Kasumi-1 (cell line): ENCODE results near the gene DBNDD1.
"Not testable (repeated sequence)": the region's sequence is repeated elsewhere in the genome, so short reads cannot be mapped to it uniquely, and the experiment has no call there.

ENCODE experiments used
- DNase-seq, 2 experiments: peaks; one replicate each; lab custom pipeline; 2025; lab: John Stamatoyannopoulos, UW

Gene DBNDD1

GRCh38 chr16:90018652-90019542, at the start of gene DBNDD1:
DBNDD1 (minus strand) TSS chr16:90019456; CDS start chr16:90019341, 115 bp downstream.
- DNase-seq, result no peak

- DNase-seq, result no peak
These were observed 42.2 kb upstream of the DBNDD1 start for GRCh38 chr16:90061437-90061836.

DNA sequence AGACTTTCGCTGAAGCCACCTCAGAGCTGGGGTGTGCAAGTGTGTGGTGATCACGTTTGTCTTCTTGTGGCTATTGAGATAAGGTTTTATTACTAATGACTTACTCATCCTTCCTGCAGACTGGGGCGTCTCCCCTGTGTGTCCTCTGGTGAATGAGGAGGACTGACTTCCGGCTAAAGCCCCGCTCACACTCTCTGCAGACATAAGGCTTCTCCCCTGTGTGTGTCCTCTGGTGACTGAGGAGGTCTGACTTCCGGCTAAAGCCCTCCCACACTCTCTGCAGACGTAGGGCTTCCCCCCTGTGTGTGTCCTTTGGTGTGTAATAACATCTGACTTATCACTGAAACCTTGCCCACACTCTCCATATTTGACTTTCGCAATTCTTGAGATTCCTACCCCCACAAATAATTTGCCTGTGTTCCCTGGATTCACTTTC, 38.5 kb upstream of the DBNDD1 start:
- DNase-seq, result peak; percentile 18 to 35

GRCh38 chr16:90056521-90056920, 37.3 kb upstream of the DBNDD1 start:
- DNase-seq, result not testable (repeated sequence)

DNA sequence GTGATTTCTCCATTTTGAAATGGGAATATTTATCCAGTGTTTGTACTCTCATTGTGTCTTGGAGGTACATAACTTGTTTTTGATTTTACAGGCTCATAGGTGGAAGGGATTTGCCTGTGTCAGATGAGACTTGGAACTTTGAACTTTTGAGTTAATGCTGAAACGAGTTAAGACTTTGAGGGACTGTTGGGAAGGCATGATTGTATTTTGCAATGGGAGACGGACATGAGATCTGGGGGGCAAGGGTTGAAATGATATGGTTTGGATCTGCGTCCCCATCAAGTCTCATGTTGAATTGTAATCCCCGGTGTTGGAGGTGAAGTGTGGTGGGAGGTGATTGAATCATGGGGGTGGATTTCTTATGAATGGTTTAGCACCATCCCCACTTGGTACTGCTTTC, 36.1 kb upstream of the DBNDD1 start:
- DNase-seq, result no peak

DNA sequence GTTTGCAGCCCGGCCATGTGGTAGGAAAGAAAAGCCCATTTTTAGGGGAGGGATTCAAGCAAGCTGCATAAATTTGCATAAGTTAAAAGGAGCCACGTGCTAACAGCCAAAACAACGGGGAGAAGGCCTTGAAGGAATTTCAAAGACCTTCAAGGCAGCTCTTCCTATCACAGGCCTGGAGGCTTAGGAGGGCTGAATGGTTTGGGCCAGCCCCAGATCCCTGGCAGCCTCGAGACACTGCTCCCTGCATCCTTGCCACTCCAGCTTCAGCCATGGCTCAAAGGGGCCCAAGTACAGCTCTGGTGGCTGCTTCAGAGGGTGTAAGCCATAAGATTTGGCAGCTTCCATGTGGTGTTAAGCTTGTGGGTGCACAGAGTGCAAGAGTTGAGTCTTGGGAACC, 35.3 kb upstream of the DBNDD1 start:
- no peak for DNase-seq

GRCh38 chr16:90053902-90054500, 34.7 kb upstream of the DBNDD1 start:
- peak in 1 of 2 experiments; percentile 23 for DNase-seq

DNA sequence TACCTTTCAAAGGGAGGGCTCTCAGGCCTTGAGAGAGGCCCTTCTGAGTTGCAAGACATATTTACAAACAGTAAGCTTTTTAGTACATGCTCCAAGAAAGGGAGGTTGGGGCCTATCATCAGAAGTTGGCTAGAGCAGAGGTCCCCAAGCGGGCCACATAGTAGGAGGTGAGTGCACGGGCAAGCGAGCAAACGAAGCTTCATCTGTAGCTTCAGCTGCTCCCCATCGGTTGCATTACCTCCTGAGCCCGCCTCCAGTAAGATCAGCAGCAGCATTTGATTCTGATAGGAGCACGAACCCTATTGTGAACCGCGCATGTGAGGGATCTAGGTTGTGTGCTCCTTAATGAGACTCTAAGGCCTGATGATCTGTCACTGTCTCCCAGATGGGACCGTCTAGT, 31.7 kb upstream of the DBNDD1 start:
- DNase-seq, result no peak

DNA sequence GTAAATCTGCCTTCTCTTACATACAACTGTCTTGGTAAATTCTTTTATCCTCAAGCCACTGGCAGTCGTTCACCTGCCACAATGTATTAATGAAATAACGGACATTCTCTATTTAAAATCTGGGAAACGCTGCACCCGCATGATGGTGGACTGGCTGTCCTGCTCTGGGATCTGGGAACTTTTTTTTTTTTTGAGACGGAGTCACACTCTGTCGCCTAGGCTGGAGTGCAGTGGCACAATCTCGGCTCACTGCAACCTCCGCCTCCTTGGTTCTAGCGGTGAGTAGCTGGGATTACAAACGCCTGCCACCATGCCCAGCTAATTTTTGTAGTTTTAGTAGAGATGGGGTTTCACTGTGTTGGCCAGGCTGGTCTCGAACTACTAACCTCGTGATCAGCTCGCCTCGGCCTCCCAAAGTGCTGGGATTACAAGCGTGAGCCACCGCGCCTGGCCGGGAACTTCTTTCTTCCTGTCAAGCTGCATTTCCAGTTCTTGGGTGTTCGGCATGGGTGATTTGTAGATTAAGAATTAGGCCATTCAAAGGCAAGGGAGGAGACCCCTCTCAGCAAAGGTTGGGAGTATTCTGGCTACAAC, 29.6 kb upstream of the DBNDD1 start:
- no peak for DNase-seq

GRCh38 chr16:90048347-90048722, 29.1 kb upstream of the DBNDD1 start:
- no peak for DNase-seq

DNA sequence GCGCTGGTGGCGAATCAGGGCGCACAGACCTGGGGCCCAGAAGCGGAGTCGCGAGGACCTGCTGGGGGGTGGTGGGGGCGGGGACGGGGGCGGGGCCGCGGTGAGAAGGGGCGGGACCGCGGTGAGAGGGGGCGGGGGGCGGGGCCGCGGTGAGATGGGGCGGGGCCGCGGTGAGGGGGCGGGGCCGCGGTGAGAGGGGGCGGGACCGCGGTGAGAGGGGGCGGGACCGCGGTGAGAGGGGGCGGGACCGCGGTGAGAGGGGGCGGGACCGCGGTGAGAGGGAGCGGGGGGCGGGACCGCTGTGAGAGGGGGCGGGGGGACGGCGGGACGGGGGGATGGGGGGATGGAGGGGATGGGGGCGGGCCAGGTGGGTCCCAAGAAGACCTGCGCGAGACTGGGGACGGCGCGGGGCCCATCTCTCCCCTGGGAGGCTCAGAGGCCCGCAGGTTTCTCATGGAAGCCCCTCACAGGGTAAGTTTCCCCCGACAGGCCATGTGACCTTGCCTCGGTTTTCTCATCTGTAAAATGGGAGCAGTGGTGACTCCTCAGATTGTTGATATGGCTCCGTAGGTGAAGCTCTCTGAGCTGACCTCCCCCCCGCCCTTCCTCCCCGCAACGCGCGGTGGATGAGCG, 28.6 kb upstream of the DBNDD1 start:
- DNase-seq, result no peak

DNA sequence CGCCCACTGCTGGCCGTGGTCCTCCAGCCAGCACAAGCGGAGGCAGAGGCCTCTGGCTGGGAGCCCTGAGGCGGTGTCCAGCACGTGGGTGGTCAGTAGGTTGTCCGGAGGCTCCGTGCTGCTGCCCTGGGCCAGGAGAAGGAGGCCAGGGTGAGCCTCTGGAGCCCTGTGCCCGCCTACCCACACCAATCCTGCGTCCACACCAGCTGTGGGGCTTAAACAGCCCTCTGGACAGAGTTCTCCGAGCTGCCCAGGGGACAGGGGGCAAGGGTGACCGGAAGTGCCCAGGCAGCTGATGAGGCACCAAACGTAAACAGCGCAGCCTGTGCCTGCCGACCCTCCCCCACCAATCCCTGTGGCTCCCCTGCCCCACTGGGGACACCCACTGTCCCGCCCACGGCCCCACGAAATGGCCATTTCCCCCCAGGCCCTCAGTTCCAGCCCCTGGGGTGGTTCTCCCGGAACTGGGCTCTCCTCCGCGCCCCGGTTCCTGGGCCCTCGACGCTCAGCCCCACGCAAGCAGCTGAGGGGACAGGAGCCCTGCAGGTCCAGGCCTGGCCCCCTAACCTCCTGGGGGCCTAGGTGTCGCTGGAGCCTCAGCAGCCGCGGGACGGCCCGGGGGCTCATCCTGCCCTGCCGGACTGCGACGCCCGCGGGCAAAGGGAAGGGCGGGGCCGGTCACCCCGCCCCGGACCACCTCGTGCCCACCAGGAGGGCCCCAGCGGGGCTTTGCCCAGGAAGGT, 27.9 kb upstream of the DBNDD1 start:
- DNase-seq, result no peak

DNA sequence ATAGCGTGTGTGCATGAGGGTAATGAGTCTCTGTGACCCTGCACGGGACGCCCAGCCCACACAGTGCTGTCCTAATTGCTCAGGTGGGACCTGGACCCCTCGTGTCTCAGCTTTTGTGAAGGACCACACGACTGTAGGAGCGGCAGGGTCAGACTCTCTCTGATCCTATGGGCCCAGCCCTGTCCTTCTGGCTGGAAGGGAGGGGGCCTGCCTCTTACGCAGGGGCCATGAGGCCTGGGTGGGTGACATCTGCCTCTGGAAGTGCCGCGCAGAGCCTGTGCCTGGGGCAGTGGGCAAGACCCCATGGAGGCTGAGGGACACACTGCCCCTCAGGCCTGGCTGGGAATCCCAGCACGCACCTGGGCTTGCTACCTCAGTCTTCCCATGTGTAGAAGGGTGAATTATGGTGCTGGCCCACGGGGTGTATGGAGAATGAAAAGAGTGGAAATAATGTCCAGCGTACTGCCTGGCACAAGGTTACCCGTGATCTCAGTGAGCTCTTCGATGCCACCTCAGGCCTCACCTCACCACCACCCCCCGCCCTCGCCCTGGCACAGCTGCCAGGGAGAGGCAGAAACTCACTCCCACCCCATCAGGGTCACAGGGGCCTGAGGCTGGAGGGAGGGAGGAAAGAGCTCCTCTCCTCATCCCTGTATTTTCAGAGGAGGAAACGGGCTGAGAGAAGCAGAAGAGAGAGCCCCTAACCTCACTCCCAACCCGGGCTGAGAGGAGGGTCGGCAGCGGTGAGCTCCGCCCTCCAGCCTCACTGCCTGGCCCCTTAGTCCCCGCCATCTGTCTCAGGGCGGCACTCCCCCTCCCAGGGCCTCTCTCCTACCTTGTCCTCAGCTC, 27.1 kb upstream of the DBNDD1 start:
- no peak for DNase-seq

DNA sequence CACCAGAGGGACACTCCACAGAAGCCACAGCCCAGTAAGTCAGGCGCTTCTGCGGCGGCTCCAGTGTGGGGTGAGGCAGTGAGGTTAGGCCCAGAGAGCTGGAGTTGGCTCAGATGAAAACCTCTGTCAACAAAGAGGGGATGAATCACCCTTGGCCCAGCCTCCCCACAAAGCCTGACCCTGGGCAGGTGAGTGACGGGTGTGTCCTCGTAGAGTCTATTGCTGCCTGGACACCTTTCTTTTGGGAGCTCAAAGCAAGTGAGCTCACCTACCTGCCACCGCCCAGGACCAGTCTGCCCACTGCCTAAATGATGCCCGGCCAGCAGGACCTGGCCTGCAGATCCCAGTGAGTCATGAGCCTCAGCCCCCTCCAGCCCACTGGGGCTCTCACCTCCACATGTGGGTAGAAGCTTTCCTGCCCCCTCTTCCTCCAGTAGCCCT, 24.9 kb upstream of the DBNDD1 start:
- DNase-seq, result no peak

DNA sequence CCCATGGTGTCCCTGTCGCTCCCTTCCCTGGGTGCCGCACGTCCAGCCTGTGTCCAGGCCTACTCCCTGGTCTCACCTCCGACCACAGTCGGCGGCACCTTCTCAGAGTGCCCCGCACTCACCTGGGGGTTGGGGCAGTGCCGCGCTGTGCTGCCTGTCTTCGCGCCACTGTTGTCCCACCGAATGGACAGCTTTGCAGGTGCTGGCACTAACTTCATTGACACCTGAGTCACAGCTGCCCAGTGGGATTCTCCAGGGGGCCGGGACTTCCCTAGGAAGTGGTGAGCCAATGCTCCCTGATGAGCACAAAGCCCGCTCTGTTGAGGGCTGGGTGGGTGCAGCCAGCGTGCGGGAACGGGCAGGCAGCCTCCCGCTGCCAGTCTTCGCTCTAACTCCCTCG, 24.3 kb upstream of the DBNDD1 start:
- no peak for DNase-seq

- no peak for DNase-seq
These were observed 23.8 kb upstream of the DBNDD1 start for GRCh38 chr16:90042946-90043514.

GRCh38 chr16:90041896-90042473, 22.7 kb upstream of the DBNDD1 start:
- no peak for DNase-seq

- no peak for DNase-seq
These were observed 21.1 kb upstream of the DBNDD1 start for GRCh38 chr16:90040152-90041023.

GRCh38 chr16:90037276-90037675, 18.0 kb upstream of the DBNDD1 start:
- no peak for DNase-seq
